Breast epithelium (tissue), 4 donors: ENCODE measurements around the gene SFTA2. TPM values are rescaled to one million over a fixed set of nuclear protein-coding genes. Genes with fewer than 3 reads are reported as not detected.

Source experiments
- DNase-seq, 2 donors: peaks; one replicate each; pipeline ENCODE4 v3.0.0-alpha.2; 2019; ENCODE audit warnings: low spot score in 2 of 2
- H3K27ac ChIP-seq, 2 donors: fragments of 200-600 bp; sonication (generic) in 1 of 2; one replicate each; pipeline ENCODE4 v1.5.1; 2016 to 2019; ENCODE audit warnings: mild to moderate bottlenecking in 1 of 2
- H3K27me3 ChIP-seq, 2 donors: fragments of 200-600 bp; sonication (generic) in 1 of 2; one replicate each; pipeline versions ENCODE4 v1.5.1 to v1.6.0; 2017 to 2019; ENCODE audit warnings: control low read depth in 1 of 2, mild to moderate bottlenecking in 1 of 2
- H3K36me3 ChIP-seq: fragments of 200-600 bp; one replicate; pipeline ENCODE4 v1.5.1; 2019
- H3K4me1 ChIP-seq, 2 donors: fragments of 200-600 bp; sonication (generic); one replicate each; pipeline ENCODE4 v1.5.1; 2016 to 2019; ENCODE audit warnings: control low read depth in 1 of 2
- H3K4me3 ChIP-seq, 3 donors: fragments of 200-600 bp; sonication (generic); 1 replicate in 2 of 3; 2 replicates in 1 of 3; pipeline ENCODE4 v1.5.1; 2016 to 2019; ENCODE audit warnings: mild to moderate bottlenecking in 3 of 3, moderate library complexity in 2 of 3
- H3K9me3 ChIP-seq, 2 donors: fragments of 200-600 bp; sonication (generic) in 1 of 2; one replicate each; pipeline ENCODE4 v1.5.1; 2016 to 2019; ENCODE audit warnings: control low read depth in 1 of 2
- POLR2A ChIP-seq: fragments of 450-650 bp; IDR thresholded peaks from one replicate; pipeline ENCODE4 v1.6.1; 2016; ENCODE audit warnings: antibody characterized with exemption, mild to moderate bottlenecking, moderate library complexity
- POLR2AphosphoS5 ChIP-seq, 3 donors: sonication (generic); formaldehyde crosslinking; IDR thresholded peaks; one replicate each; pipeline ENCODE4 v1.6.1; 2017; ENCODE audit warnings: antibody characterized with exemption in 3 of 3
- intact Hi-C: fragments of 100-400 bp; cut with DNase I; formaldehyde crosslinking; loops from one replicate; pipeline ENCODE4 v1.15.1; 2023; ENCODE audit warnings: low total_unique reads
- total RNA-seq, 3 donors: library from RNA; depleted of rRNA; stranded (reverse); fragments of >200 nt; gene quantifications; one replicate each; pipeline ENCODE4 v1.1.0, GENCODE V29; 2016
- TF ChIP-seq, protein P1 (sequence below), 3 donors: fragments of 450-650 bp; IDR thresholded peaks; one replicate each; pipeline ENCODE4 v1.5.1; 2016 to 2017; ENCODE audit warnings: antibody characterized with exemption in 3 of 3, mild to moderate bottlenecking in 3 of 3, moderate library complexity in 3 of 3

The SFTA2 gene
- total RNA-seq, 3 donors from 2014 or later, result not detected

DNA sequence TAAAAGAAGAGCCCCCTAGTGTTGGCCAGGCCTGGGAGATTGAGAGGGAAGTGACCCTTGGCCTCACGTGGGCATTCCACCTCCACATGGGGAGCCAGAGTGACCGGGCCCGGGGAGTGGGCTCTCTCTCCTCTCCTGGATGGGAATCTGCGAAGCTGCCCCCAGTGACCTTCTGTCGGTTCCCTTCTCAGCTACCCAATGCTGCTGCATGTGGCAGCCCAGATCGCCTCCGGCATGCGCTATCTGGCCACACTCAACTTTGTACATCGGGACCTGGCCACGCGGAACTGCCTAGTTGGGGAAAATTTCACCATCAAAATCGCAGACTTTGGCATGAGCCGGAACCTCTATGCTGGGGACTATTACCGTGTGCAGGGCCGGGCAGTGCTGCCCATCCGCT, 34.1 kb downstream of the SFTA2 start:
- intact Hi-C loops, result no loop called here
- Histone ChIP-seq H3K9me3 (no peaks in the 10 kb centered on the region), H3K4me1 (no peaks in the 10 kb centered on the region), H3K4me3 (no peak overlapping the region), H3K27me3 (no peaks in the 10 kb centered on the region), H3K36me3 (no peaks in the 10 kb centered on the region), H3K27ac (no peak overlapping the region)
- no peak for DNase-seq
- TF ChIP-seq POLR2A (no peak), POLR2AphosphoS5 (IDR thresholded peaks at IDR 0.05) (no peak)
- TF ChIP-seq, protein P1, sequence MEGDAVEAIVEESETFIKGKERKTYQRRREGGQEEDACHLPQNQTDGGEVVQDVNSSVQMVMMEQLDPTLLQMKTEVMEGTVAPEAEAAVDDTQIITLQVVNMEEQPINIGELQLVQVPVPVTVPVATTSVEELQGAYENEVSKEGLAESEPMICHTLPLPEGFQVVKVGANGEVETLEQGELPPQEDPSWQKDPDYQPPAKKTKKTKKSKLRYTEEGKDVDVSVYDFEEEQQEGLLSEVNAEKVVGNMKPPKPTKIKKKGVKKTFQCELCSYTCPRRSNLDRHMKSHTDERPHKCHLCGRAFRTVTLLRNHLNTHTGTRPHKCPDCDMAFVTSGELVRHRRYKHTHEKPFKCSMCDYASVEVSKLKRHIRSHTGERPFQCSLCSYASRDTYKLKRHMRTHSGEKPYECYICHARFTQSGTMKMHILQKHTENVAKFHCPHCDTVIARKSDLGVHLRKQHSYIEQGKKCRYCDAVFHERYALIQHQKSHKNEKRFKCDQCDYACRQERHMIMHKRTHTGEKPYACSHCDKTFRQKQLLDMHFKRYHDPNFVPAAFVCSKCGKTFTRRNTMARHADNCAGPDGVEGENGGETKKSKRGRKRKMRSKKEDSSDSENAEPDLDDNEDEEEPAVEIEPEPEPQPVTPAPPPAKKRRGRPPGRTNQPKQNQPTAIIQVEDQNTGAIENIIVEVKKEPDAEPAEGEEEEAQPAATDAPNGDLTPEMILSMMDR (IDR thresholded peaks at IDR 0.05), result no peak

DNA sequence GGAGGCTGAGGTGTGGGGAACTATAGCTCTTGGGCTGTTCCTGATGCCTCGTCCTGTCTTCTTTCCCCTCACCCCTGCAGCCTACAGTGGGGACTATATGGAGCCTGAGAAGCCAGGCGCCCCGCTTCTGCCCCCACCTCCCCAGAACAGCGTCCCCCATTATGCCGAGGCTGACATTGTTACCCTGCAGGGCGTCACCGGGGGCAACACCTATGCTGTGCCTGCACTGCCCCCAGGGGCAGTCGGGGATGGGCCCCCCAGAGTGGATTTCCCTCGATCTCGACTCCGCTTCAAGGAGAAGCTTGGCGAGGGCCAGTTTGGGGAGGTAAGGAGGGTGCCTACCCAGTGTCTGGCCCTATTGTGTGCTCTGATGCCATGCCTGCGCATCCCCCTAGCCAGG, 35.4 kb downstream of the SFTA2 start:
- H3K27me3 ChIP-seq, result no peaks in the 10 kb centered on the region
- H3K9me3 ChIP-seq, result no peaks in the 10 kb centered on the region
- no peaks in the 10 kb centered on the region for H3K36me3 ChIP-seq
- intact Hi-C loops, result no loop called here
- TF ChIP-seq, protein P1 (IDR thresholded peaks at IDR 0.05), result no peak
- TF ChIP-seq POLR2AphosphoS5 (IDR thresholded peaks at IDR 0.05) (no peak), POLR2A (no peak)
- no peak for DNase-seq
- no peak overlapping the region for H3K27ac ChIP-seq
- H3K4me3 ChIP-seq, result no peak overlapping the region
- no peaks in the 10 kb centered on the region for H3K4me1 ChIP-seq

DNA sequence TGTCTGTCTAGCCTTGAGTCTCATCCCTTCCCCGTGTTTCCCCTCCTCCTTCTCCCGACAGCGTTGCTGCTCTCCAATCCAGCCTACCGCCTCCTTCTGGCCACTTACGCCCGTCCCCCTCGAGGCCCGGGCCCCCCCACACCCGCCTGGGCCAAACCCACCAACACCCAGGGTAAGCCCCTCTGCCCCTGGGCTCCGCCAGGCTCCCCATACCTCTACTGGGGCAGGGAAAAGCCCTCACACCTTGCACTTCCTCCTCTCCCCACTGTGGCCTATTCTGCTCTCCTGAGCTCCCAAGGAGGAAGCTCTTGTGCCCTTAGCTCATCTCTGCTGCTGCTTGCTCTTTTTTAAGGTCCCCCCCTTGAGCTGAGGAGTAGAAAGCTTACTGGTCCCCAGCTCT, 36.6 kb downstream of the SFTA2 start:
- DNase-seq, result no peak

DNA sequence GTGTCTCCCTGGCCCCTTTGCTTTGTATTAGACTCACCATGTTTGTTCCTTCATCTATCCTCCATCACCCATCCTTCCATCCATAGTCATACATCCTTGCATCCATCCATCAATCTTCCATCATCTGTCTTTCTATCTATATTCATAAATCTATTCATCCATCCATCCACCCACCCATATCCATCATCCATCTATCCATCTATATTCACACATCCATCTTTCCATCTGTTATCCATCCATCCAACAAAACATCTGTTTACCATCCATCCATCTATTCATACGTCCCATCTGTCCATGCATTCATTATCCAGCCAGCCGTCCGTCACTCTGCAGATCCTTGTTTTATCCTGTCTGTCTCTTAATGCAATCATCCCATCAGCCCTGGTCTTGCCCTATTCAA, 37.0 kb downstream of the SFTA2 start:
- DNase-seq, result no peak
- no peaks in the 10 kb centered on the region for H3K9me3 ChIP-seq
- no peak overlapping the region for H3K4me3 ChIP-seq
- H3K27me3 ChIP-seq, result no peaks in the 10 kb centered on the region
- no peak for TF ChIP-seq POLR2AphosphoS5 (IDR thresholded peaks at IDR 0.05)
- H3K36me3 ChIP-seq, result no peaks in the 10 kb centered on the region
- intact Hi-C loops, result no loop called here
- H3K27ac ChIP-seq, result peak overlapping the region in 1 of 2 donors; percentile 25
- H3K4me1 ChIP-seq, result no peaks in the 10 kb centered on the region

More for the DNA sequence above, 36.6 kb downstream of the SFTA2 start:
- TF ChIP-seq POLR2AphosphoS5 (IDR thresholded peaks at IDR 0.05) (no peak), POLR2A (no peak)
- TF ChIP-seq, protein P1 (IDR thresholded peaks at IDR 0.05), result no peak
- Histone ChIP-seq H3K27me3 (no peaks in the 10 kb centered on the region), H3K4me1 (no peaks in the 10 kb centered on the region), H3K4me3 (no peak overlapping the region), H3K27ac (no peak overlapping the region), H3K9me3 (no peaks in the 10 kb centered on the region), H3K36me3 (no peaks in the 10 kb centered on the region)
- intact Hi-C loops, result no loop called here

DNA sequence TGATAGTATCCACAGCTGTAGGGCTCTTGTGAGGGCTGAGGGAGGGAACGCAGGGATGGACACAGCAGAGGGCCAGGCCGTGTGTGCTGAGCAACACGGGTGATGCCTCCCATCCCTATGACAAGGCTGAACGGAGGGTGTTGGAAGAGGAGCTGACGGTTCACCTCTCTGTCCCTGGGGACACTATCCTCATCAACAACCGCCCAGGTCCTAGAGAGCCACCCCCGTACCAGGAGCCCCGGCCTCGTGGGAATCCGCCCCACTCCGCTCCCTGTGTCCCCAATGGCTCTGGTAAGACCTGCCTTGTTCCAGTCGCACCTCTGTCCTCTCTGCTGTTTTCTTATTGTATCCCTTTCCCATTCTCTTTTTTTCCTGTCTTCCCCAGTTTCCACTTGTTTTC, 37.6 kb downstream of the SFTA2 start:
- Histone ChIP-seq H3K36me3 (no peaks in the 10 kb centered on the region), H3K27me3 (no peaks in the 10 kb centered on the region), H3K9me3 (no peaks in the 10 kb centered on the region), H3K4me3 (no peak overlapping the region), H3K4me1 (no peaks in the 10 kb centered on the region), H3K27ac (peak overlapping the region in 1 of 2 donors; percentile 25)
- TF ChIP-seq POLR2A, result no peak
- no peak for TF ChIP-seq POLR2AphosphoS5 (IDR thresholded peaks at IDR 0.05)
- TF ChIP-seq, protein P1 (IDR thresholded peaks at IDR 0.05), result no peak
- DNase-seq, result no peak
- intact Hi-C loops, result no loop called here

DNA sequence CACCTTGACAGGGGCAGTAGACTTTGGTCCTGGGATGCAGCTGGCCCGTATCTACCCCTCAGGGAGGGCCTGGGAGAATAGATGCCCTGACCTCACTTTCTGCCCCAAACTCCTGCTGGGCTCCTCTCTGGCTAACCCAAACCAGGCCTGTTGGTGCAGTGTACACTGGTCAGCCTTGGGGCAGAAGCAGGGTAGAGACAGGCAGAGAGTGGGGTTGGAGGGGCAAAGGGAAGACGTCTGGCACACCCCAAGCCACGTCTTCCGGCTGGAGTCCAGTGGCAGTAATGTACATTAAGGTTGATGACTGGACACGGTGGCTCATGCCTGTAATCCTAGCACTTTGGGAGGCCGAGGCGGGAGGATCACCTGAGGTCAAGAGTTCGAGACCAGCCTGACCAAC, 38.3 kb downstream of the SFTA2 start:
- Histone ChIP-seq H3K4me1 (no peaks in the 10 kb centered on the region), H3K9me3 (no peaks in the 10 kb centered on the region), H3K4me3 (no peak overlapping the region), H3K27me3 (no peaks in the 10 kb centered on the region), H3K27ac (no peak overlapping the region), H3K36me3 (no peaks in the 10 kb centered on the region)
- intact Hi-C loops, result no loop called here
- TF ChIP-seq POLR2AphosphoS5 (IDR thresholded peaks at IDR 0.05) (no peak), POLR2A (no peak)
- TF ChIP-seq, protein P1 (IDR thresholded peaks at IDR 0.05), result no peak
- no peak for DNase-seq
